Measurements from ENCODE around the gene TP53I11.

DNA sequence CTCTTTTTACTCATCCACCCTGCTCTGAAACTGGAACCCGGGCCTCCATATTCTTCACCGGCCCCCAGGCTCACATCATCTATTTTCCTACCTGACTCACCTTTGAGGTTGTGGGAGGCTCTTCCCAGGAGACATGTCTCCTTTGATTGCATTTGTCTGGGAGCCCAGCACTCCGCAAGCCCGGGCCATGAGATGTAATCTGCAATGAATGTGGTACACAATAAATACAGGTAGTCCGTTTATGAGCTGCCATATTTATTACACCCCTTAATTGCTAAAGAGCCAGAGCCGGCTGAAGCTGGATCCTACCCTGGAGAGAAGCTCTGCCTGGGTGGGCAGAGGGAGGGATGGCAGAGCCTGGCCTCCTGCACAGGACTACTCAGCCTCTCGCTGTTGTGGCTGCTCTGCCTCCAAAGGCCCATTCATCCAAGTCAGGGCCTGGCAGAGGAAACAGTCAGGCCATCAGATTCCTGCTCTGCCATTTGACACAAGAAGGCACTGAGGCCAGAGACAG lies 49.5 kb downstream of the TP53I11 start:
- TF ChIP-seq, protein P1, sequence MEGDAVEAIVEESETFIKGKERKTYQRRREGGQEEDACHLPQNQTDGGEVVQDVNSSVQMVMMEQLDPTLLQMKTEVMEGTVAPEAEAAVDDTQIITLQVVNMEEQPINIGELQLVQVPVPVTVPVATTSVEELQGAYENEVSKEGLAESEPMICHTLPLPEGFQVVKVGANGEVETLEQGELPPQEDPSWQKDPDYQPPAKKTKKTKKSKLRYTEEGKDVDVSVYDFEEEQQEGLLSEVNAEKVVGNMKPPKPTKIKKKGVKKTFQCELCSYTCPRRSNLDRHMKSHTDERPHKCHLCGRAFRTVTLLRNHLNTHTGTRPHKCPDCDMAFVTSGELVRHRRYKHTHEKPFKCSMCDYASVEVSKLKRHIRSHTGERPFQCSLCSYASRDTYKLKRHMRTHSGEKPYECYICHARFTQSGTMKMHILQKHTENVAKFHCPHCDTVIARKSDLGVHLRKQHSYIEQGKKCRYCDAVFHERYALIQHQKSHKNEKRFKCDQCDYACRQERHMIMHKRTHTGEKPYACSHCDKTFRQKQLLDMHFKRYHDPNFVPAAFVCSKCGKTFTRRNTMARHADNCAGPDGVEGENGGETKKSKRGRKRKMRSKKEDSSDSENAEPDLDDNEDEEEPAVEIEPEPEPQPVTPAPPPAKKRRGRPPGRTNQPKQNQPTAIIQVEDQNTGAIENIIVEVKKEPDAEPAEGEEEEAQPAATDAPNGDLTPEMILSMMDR (IDR thresholded peaks at IDR 0.05 in 2 of 3, conservative IDR thresholded peaks at IDR 0.05 in 1 of 3; ENCODE audit: borderline replicate concordance in 1 of 3, insufficient read depth in 1 of 3, low read depth in 2 of 3, low read length in 2 of 3) = no peak
- TF ChIP-seq RAD21 (IDR thresholded peaks at IDR 0.05; ENCODE audit: low read depth) = no peak
- TF ChIP-seq, protein P2, sequence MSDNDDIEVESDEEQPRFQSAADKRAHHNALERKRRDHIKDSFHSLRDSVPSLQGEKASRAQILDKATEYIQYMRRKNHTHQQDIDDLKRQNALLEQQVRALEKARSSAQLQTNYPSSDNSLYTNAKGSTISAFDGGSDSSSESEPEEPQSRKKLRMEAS (IDR thresholded peaks at IDR 0.05) = no peak
- TF ChIP-seq, protein P3, sequence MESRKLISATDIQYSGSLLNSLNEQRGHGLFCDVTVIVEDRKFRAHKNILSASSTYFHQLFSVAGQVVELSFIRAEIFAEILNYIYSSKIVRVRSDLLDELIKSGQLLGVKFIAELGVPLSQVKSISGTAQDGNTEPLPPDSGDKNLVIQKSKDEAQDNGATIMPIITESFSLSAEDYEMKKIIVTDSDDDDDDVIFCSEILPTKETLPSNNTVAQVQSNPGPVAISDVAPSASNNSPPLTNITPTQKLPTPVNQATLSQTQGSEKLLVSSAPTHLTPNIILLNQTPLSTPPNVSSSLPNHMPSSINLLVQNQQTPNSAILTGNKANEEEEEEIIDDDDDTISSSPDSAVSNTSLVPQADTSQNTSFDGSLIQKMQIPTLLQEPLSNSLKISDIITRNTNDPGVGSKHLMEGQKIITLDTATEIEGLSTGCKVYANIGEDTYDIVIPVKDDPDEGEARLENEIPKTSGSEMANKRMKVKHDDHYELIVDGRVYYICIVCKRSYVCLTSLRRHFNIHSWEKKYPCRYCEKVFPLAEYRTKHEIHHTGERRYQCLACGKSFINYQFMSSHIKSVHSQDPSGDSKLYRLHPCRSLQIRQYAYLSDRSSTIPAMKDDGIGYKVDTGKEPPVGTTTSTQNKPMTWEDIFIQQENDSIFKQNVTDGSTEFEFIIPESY (IDR thresholded peaks at IDR 0.05; ENCODE audit: extremely low read depth, insufficient replicate concordance, low read length) = no peak
- TF ChIP-seq POLR2A (IDR thresholded peaks at IDR 0.05; ENCODE audit: borderline replicate concordance, extremely low read depth, insufficient read depth, insufficient read length) = no peak
- TF ChIP-seq POLR2AphosphoS5 (IDR thresholded peaks at IDR 0.05; ENCODE audit: low read depth, low read length) = no peak
- no peak for TF ChIP-seq CEBPB (IDR thresholded peaks at IDR 0.05; ENCODE audit: low read depth)
- TF ChIP-seq, protein P4, sequence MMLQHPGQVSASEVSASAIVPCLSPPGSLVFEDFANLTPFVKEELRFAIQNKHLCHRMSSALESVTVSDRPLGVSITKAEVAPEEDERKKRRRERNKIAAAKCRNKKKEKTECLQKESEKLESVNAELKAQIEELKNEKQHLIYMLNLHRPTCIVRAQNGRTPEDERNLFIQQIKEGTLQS (IDR thresholded peaks at IDR 0.05) = no peak
- TF ChIP-seq, protein P5, sequence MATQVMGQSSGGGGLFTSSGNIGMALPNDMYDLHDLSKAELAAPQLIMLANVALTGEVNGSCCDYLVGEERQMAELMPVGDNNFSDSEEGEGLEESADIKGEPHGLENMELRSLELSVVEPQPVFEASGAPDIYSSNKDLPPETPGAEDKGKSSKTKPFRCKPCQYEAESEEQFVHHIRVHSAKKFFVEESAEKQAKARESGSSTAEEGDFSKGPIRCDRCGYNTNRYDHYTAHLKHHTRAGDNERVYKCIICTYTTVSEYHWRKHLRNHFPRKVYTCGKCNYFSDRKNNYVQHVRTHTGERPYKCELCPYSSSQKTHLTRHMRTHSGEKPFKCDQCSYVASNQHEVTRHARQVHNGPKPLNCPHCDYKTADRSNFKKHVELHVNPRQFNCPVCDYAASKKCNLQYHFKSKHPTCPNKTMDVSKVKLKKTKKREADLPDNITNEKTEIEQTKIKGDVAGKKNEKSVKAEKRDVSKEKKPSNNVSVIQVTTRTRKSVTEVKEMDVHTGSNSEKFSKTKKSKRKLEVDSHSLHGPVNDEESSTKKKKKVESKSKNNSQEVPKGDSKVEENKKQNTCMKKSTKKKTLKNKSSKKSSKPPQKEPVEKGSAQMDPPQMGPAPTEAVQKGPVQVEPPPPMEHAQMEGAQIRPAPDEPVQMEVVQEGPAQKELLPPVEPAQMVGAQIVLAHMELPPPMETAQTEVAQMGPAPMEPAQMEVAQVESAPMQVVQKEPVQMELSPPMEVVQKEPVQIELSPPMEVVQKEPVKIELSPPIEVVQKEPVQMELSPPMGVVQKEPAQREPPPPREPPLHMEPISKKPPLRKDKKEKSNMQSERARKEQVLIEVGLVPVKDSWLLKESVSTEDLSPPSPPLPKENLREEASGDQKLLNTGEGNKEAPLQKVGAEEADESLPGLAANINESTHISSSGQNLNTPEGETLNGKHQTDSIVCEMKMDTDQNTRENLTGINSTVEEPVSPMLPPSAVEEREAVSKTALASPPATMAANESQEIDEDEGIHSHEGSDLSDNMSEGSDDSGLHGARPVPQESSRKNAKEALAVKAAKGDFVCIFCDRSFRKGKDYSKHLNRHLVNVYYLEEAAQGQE (IDR thresholded peaks at IDR 0.05; ENCODE audit: low read depth) = no peak
- TF ChIP-seq ZNF274 (IDR thresholded peaks at IDR 0.05; ENCODE audit: low read depth, low read length) = no peak
- TF ChIP-seq EZH2phosphoT487 (IDR thresholded peaks at IDR 0.05; ENCODE audit: borderline replicate concordance) = no peak
- TF ChIP-seq SIN3A (IDR thresholded peaks at IDR 0.05; ENCODE audit: low read depth) = no peak
- TF ChIP-seq YY1 (IDR thresholded peaks at IDR 0.05; ENCODE audit: extremely low read depth, insufficient replicate concordance, low read depth, low read length) = no peak

Data from HCT116 (cell line).